ENCODE results near the gene TMEM117. TPM values are rescaled to one million over a fixed set of nuclear protein-coding genes. Genes with fewer than 3 reads are reported as not detected.

TMEM117 gene
- total RNA-seq, 4 donors from 2014 or later: 16.9 to 24.9 (median 21.1) TPM

GRCh38 chr12:43895580-43896206, 59.8 kb downstream of the TMEM117 start:
- H3K27me3 ChIP-seq: no peaks in the 10 kb centered on the region
- no peak for TF ChIP-seq CTCF (IDR thresholded peaks at IDR 0.05)
- TF ChIP-seq EP300 (IDR thresholded peaks at IDR 0.05): no peak
- no peak for TF ChIP-seq POLR2A (IDR thresholded peaks at IDR 0.05)
- no peaks in the 10 kb centered on the region for H3K36me3 ChIP-seq
- 89 to 92% methylated on average over 1 of the region's 1 CpG for WGBS, 2 donors
- H3K9me3 ChIP-seq: no peaks in the 10 kb centered on the region
- no peak overlapping the region for H3K4me3 ChIP-seq
- H3K27ac ChIP-seq: no peak overlapping the region
- DNase-seq (ENCODE audit: low spot score in 2 of 2): no peak
- H3K4me1 ChIP-seq: no peaks in the 10 kb centered on the region

GRCh38 chr12:43896496-43896895, 60.6 kb downstream of the TMEM117 start:
- Histone ChIP-seq H3K36me3 (no peaks in the 10 kb centered on the region), H3K9me3 (no peaks in the 10 kb centered on the region), H3K27ac (no peak overlapping the region), H3K4me1 (no peaks in the 10 kb centered on the region), H3K4me3 (no peak overlapping the region), H3K27me3 (no peaks in the 10 kb centered on the region)
- TF ChIP-seq CTCF (IDR thresholded peaks at IDR 0.05): no peak
- no peak for TF ChIP-seq EP300 (IDR thresholded peaks at IDR 0.05)
- no peak for TF ChIP-seq POLR2A (IDR thresholded peaks at IDR 0.05)
- no peak for DNase-seq (ENCODE audit: low spot score in 2 of 2)
- 83 to 88% methylated on average over 1 of the region's 1 CpG for WGBS, 2 donors

- Histone ChIP-seq H3K36me3 (no peaks in the 10 kb centered on the region), H3K27ac (no peak overlapping the region), H3K27me3 (no peaks in the 10 kb centered on the region), H3K9me3 (no peaks in the 10 kb centered on the region), H3K4me1 (no peaks in the 10 kb centered on the region), H3K4me3 (no peak overlapping the region)
- no peak for DNase-seq (ENCODE audit: low spot score in 2 of 2)
- TF ChIP-seq POLR2A (IDR thresholded peaks at IDR 0.05): no peak
- TF ChIP-seq EP300 (IDR thresholded peaks at IDR 0.05): no peak
- TF ChIP-seq CTCF (IDR thresholded peaks at IDR 0.05): no peak
- WGBS, 2 donors: 64 to 70% methylated on average over 3 of the region's 3 CpGs
Measured at GRCh38 chr12:43898474-43898873, 62.6 kb downstream of the TMEM117 start.

GRCh38 chr12:43899574-43899973, 63.7 kb downstream of the TMEM117 start:
- Histone ChIP-seq H3K36me3 (no peaks in the 10 kb centered on the region), H3K4me3 (no peak overlapping the region), H3K27ac (no peak overlapping the region), H3K4me1 (no peaks in the 10 kb centered on the region), H3K9me3 (no peaks in the 10 kb centered on the region), H3K27me3 (no peaks in the 10 kb centered on the region)
- no peak for DNase-seq (ENCODE audit: low spot score in 2 of 2)
- TF ChIP-seq CTCF (IDR thresholded peaks at IDR 0.05) (no peak), POLR2A (IDR thresholded peaks at IDR 0.05) (no peak), EP300 (IDR thresholded peaks at IDR 0.05) (no peak)

- no peak for DNase-seq (ENCODE audit: low spot score in 2 of 2)
- no peaks in the 10 kb centered on the region for H3K36me3 ChIP-seq
- H3K27ac ChIP-seq: no peak overlapping the region
- H3K9me3 ChIP-seq: no peaks in the 10 kb centered on the region
- TF ChIP-seq POLR2A (IDR thresholded peaks at IDR 0.05): no peak
- H3K4me3 ChIP-seq: no peak overlapping the region
- H3K27me3 ChIP-seq: no peaks in the 10 kb centered on the region
- H3K4me1 ChIP-seq: no peaks in the 10 kb centered on the region
Measured at GRCh38 chr12:43903686-43904085, 67.8 kb downstream of the TMEM117 start.

- WGBS, 2 donors: 4 to 42% methylated on average over 1 of the region's 1 CpG
- Histone ChIP-seq H3K4me3 (no peak overlapping the region), H3K36me3 (no peaks in the 10 kb centered on the region), H3K27ac (no peak overlapping the region), H3K9me3 (no peaks in the 10 kb centered on the region), H3K27me3 (no peaks in the 10 kb centered on the region), H3K4me1 (no peaks in the 10 kb centered on the region)
- TF ChIP-seq CTCF (IDR thresholded peaks at IDR 0.05) (no peak), POLR2A (IDR thresholded peaks at IDR 0.05) (no peak), EP300 (IDR thresholded peaks at IDR 0.05) (no peak)
- DNase-seq (ENCODE audit: low spot score in 2 of 2): no peak
Measured at GRCh38 chr12:43912859-43913258, 77.0 kb downstream of the TMEM117 start.

All from tibial nerve (tissue), 4 donors.